ENCODE results near the gene BRINP3.

DNA sequence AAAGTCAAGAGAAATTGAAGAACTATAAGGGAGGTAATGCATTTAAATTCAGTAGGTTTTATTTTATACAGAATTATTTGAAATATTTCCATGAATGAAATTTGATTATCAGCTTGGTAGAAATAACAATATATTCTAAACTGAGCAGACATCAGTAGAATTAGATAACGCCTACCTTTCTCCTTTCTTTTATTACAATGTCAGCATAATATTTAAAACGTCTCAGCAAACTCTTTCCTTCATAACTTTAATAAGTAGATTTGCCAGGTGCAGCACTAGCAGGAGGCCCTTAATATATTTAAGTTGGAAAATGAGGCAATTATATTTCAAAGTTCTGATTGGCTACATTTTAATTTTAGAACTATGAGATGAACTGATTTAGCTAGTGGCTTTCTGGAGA is 298.8 kb downstream of the BRINP3 start:
- TF ChIP-seq, protein P1, sequence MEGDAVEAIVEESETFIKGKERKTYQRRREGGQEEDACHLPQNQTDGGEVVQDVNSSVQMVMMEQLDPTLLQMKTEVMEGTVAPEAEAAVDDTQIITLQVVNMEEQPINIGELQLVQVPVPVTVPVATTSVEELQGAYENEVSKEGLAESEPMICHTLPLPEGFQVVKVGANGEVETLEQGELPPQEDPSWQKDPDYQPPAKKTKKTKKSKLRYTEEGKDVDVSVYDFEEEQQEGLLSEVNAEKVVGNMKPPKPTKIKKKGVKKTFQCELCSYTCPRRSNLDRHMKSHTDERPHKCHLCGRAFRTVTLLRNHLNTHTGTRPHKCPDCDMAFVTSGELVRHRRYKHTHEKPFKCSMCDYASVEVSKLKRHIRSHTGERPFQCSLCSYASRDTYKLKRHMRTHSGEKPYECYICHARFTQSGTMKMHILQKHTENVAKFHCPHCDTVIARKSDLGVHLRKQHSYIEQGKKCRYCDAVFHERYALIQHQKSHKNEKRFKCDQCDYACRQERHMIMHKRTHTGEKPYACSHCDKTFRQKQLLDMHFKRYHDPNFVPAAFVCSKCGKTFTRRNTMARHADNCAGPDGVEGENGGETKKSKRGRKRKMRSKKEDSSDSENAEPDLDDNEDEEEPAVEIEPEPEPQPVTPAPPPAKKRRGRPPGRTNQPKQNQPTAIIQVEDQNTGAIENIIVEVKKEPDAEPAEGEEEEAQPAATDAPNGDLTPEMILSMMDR (IDR thresholded peaks at IDR 0.05; ENCODE audit: insufficient read depth, low read length, poor library complexity, severe bottlenecking): no peak
- TF ChIP-seq EZH2phosphoT487 (conservative IDR thresholded peaks at IDR 0.05; ENCODE audit: low read length): no peak

Data from SU-DHL-6 (cell line).